Neuron (in vitro differentiated cells): Measurements from ENCODE around the gene CCDC187.

Experiments used
- H2AFZ ChIP-seq: one replicate; pipeline ENCODE4 v1.6.1; 2013; ENCODE audit warnings: low read depth, mild to moderate bottlenecking, inconsistent platforms, low read length, moderate library complexity
- H3K27me3 ChIP-seq: one replicate; pipeline ENCODE4 v1.6.1; 2013; ENCODE audit warnings: low read length; ENCODE audit not compliant: insufficient read depth
- H3K36me3 ChIP-seq: one replicate; pipeline ENCODE4 v1.6.1; 2013; ENCODE audit warnings: low read length; ENCODE audit not compliant: insufficient read depth
- H3K4me1 ChIP-seq: one replicate; pipeline ENCODE4 v1.6.1; 2013; ENCODE audit warnings: low read length; ENCODE audit not compliant: insufficient read depth
- H3K4me3 ChIP-seq: 2 replicates; pipeline ENCODE4 v1.5.1; 2013; ENCODE audit warnings: mild to moderate bottlenecking, low read length, moderate library complexity
- H3K9me3 ChIP-seq: one replicate; pipeline ENCODE4 v1.6.1; 2013; ENCODE audit warnings: low read length

The CCDC187 gene

GRCh38 chr9:136310273-136311030 is 6.6 kb upstream of the CCDC187 start:
- no peaks in the 10 kb centered on the region for H3K4me1 ChIP-seq
- no peak overlapping the region for H3K4me3 ChIP-seq
- peaks cover 8% of the 10 kb centered on the region for H3K9me3 ChIP-seq
- H2AFZ ChIP-seq, result no peak overlapping the region
- H3K27me3 ChIP-seq, result no peaks in the 10 kb centered on the region
- H3K36me3 ChIP-seq, result no peaks in the 10 kb centered on the region

- Histone ChIP-seq H3K9me3 (peaks cover 2% of the 10 kb centered on the region), H3K4me3 (no peak overlapping the region), H3K4me1 (no peaks in the 10 kb centered on the region), H2AFZ (no peak overlapping the region), H3K27me3 (no peaks in the 10 kb centered on the region), H3K36me3 (no peaks in the 10 kb centered on the region)
These were observed 5.9 kb upstream of the CCDC187 start for GRCh38 chr9:136309806-136310220.

GRCh38 chr9:136309101-136309801 is 5.4 kb upstream of the CCDC187 start:
- Histone ChIP-seq H3K4me1 (peaks cover 2% of the 10 kb centered on the region), H2AFZ (no peak overlapping the region), H3K4me3 (no peak overlapping the region), H3K36me3 (no peaks in the 10 kb centered on the region), H3K27me3 (no peaks in the 10 kb centered on the region), H3K9me3 (no peaks in the 10 kb centered on the region)

- H3K9me3 ChIP-seq, result no peaks in the 10 kb centered on the region
- H3K4me3 ChIP-seq, result no peak overlapping the region
- no peak overlapping the region for H2AFZ ChIP-seq
- peaks cover 5% of the 10 kb centered on the region for H3K4me1 ChIP-seq
- no peaks in the 10 kb centered on the region for H3K27me3 ChIP-seq
- no peaks in the 10 kb centered on the region for H3K36me3 ChIP-seq
These were observed 4.8 kb upstream of the CCDC187 start for GRCh38 chr9:136308702-136309053.

- H3K9me3 ChIP-seq, result no peaks in the 10 kb centered on the region
- H3K36me3 ChIP-seq, result no peaks in the 10 kb centered on the region
- no peak overlapping the region for H3K4me3 ChIP-seq
- H2AFZ ChIP-seq, result no peak overlapping the region
- H3K27me3 ChIP-seq, result peaks cover 3% of the 10 kb centered on the region
- peaks cover 5% of the 10 kb centered on the region for H3K4me1 ChIP-seq
These were observed 4.3 kb upstream of the CCDC187 start for GRCh38 chr9:136308006-136308701.

- Histone ChIP-seq H3K36me3 (no peaks in the 10 kb centered on the region), H3K27me3 (peaks cover 4% of the 10 kb centered on the region), H3K4me3 (no peak overlapping the region), H3K9me3 (no peaks in the 10 kb centered on the region), H2AFZ (no peak overlapping the region), H3K4me1 (peaks cover 5% of the 10 kb centered on the region)
These were observed 3.4 kb upstream of the CCDC187 start for GRCh38 chr9:136307215-136307750.

GRCh38 chr9:136306211-136307208 is 2.6 kb upstream of the CCDC187 start:
- Histone ChIP-seq H3K9me3 (no peaks in the 10 kb centered on the region), H2AFZ (no peak overlapping the region), H3K27me3 (peaks cover 4% of the 10 kb centered on the region), H3K4me3 (no peak overlapping the region), H3K4me1 (peaks cover 5% of the 10 kb centered on the region), H3K36me3 (no peaks in the 10 kb centered on the region)

GRCh38 chr9:136305804-136306203 is 1.9 kb upstream of the CCDC187 start:
- Histone ChIP-seq H3K36me3 (no peaks in the 10 kb centered on the region), H3K27me3 (peaks cover 4% of the 10 kb centered on the region), H3K9me3 (no peaks in the 10 kb centered on the region), H3K4me1 (peaks cover 5% of the 10 kb centered on the region), H2AFZ (no peak overlapping the region), H3K4me3 (no peak overlapping the region)

- peaks cover 4% of the 10 kb centered on the region for H3K27me3 ChIP-seq
- no peaks in the 10 kb centered on the region for H3K9me3 ChIP-seq
- no peak overlapping the region for H2AFZ ChIP-seq
- no peaks in the 10 kb centered on the region for H3K36me3 ChIP-seq
- no peak overlapping the region for H3K4me3 ChIP-seq
- peaks cover 5% of the 10 kb centered on the region for H3K4me1 ChIP-seq
These were observed 1.1 kb upstream of the CCDC187 start for GRCh38 chr9:136304981-136305380.

- Histone ChIP-seq H3K36me3 (no peaks in the 10 kb centered on the region), H3K9me3 (no peaks in the 10 kb centered on the region), H3K4me3 (no peak overlapping the region), H2AFZ (no peak overlapping the region), H3K4me1 (peaks cover 5% of the 10 kb centered on the region), H3K27me3 (peaks cover 6% of the 10 kb centered on the region)
These were observed 562 bp upstream of the CCDC187 start for GRCh38 chr9:136304456-136304855.

GRCh38 chr9:136303066-136303824 is 649 bp downstream of the CCDC187 start:
- Histone ChIP-seq H3K4me1 (peaks cover 5% of the 10 kb centered on the region), H3K27me3 (peaks cover 17% of the 10 kb centered on the region), H3K9me3 (no peaks in the 10 kb centered on the region), H2AFZ (no peak overlapping the region), H3K4me3 (no peak overlapping the region), H3K36me3 (no peaks in the 10 kb centered on the region)

- Histone ChIP-seq H3K4me3 (no peak overlapping the region), H3K27me3 (peaks cover 18% of the 10 kb centered on the region)
These were observed 1.4 kb downstream of the CCDC187 start for GRCh38 chr9:136302527-136302926.

More at GRCh38 chr9:136302527-136302926, 1.4 kb downstream of the CCDC187 start:
- Histone ChIP-seq H3K4me1 (peaks cover 5% of the 10 kb centered on the region), H2AFZ (no peak overlapping the region), H3K36me3 (no peaks in the 10 kb centered on the region), H3K9me3 (no peaks in the 10 kb centered on the region)
